IMR-90 (cell line): Measurements from ENCODE around the gene LIN37.

Experiments
- CEBPB ChIP-seq: IDR thresholded peaks from 2 replicates; pipeline ENCODE4 v1.6.1; 2012; ENCODE audit warnings: low read depth, low read length, improper control_type of control experiment
- FOS ChIP-seq: fragments of 150-350 bp; IDR thresholded peaks from 2 replicates; pipeline ENCODE4 v1.6.1; 2016; ENCODE audit warnings: low read depth, low read length
- MAFK ChIP-seq: IDR thresholded peaks from 2 replicates; pipeline ENCODE4 v1.6.1; 2012; ENCODE audit warnings: low read depth, low read length, improper control_type of control experiment
- USF2 ChIP-seq: fragments of 150-350 bp; IDR thresholded peaks from 2 replicates; pipeline ENCODE4 v1.6.1; 2017; ENCODE audit warnings: mild to moderate bottlenecking, antibody characterized with exemption, low read length, low read depth
- TF ChIP-seq, protein P1 (sequence below): conservative IDR thresholded peaks from 2 replicates; pipeline ENCODE4 v1.5.1; 2012; ENCODE audit warnings: mild to moderate bottlenecking, low read depth, low read length, improper control_type of control experiment

DNA sequence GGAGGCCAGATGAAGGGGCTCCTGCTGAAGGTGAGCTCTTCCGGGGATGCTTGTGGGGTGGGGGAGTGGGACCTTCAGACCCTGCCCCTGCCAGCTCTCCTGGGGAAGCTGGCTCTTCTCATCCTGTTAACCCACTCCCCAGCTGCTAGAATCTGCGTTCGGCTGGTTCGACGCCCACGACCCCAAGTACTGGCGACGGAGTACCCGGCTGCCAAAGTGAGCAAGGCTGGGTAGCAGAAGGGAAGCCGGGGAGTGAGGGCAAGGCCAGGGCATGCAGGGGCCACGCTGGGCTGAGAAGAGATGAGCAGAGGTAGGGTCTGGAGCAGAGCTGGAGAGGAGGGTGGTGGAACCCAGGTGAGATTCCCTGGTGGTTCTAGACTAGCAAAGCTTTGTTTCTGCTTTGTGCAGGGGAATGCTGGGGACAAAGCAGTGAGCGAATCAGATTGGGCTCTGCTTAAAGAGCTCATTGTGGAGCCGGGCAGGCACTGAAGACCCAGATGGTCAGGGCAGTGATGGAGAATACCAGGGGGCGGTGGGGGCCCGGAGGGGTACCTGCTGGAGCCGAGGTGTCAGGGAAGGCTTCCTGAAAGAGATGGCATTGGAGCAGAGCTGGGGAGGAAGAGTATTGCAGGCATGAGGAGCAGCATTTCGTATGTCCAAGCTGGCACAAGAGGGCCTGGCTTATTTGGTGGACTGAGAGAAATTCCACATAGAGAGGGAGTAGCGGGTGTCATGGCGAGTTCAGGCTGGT is 20.2 kb upstream of the LIN37 start:
- TF ChIP-seq, protein P1, sequence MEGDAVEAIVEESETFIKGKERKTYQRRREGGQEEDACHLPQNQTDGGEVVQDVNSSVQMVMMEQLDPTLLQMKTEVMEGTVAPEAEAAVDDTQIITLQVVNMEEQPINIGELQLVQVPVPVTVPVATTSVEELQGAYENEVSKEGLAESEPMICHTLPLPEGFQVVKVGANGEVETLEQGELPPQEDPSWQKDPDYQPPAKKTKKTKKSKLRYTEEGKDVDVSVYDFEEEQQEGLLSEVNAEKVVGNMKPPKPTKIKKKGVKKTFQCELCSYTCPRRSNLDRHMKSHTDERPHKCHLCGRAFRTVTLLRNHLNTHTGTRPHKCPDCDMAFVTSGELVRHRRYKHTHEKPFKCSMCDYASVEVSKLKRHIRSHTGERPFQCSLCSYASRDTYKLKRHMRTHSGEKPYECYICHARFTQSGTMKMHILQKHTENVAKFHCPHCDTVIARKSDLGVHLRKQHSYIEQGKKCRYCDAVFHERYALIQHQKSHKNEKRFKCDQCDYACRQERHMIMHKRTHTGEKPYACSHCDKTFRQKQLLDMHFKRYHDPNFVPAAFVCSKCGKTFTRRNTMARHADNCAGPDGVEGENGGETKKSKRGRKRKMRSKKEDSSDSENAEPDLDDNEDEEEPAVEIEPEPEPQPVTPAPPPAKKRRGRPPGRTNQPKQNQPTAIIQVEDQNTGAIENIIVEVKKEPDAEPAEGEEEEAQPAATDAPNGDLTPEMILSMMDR: no peak
- TF ChIP-seq FOS: no peak
- TF ChIP-seq USF2: no peak
- TF ChIP-seq MAFK: no peak
- no peak for TF ChIP-seq CEBPB
